SU-DHL-6 (cell line): Measurements from ENCODE around the gene C7orf57.

Source experiments
- CTCF ChIP-seq: fragments of 200-600 bp; sonication (generic); IDR thresholded peaks from one replicate; pipeline ENCODE4 v1.5.1; 2017; ENCODE audit warnings: antibody characterized with exemption, mild to moderate bottlenecking, low read length, moderate library complexity; ENCODE audit not compliant: insufficient read depth, poor library complexity, severe bottlenecking
- EZH2phosphoT487 ChIP-seq: fragments of 200-600 bp; sonication (generic), shearing (Covaris generic); conservative IDR thresholded peaks from 2 replicates; pipeline ENCODE4 v1.6.1; 2018; ENCODE audit warnings: mild to moderate bottlenecking, antibody characterized with exemption, low read length, moderate library complexity, mixed read lengths

- TF ChIP-seq CTCF (no peak), EZH2phosphoT487 (no peak)
These were observed 18.4 kb downstream of the C7orf57 start for GRCh38 chr7:48053736-48054135.
